H1 (cell line): ENCODE measurements around the gene CAMK2D. TPM values are rescaled to one million over a fixed set of nuclear protein-coding genes. Genes with fewer than 3 reads are reported as not detected.

ENCODE experiments used
- CTCF ChIA-PET: fragments of 300-600 bp; sonication (Branson Sonifier 250); formaldehyde crosslinking; loops from one replicate; lab custom pipeline; 2021; ENCODE audit not compliant: partially characterized antibody; lab: Charles Lee
- POLR2A ChIA-PET: fragments of 300-600 bp; sonication (Branson Sonifier 250); formaldehyde crosslinking; loops from one replicate; lab custom pipeline; 2021; ENCODE audit warnings: inconsistent platforms; ENCODE audit not compliant: partially characterized antibody; lab: Charles Lee
- DNase-seq, 2 experiments: peaks; one replicate each; pipeline versions ENCODE4 v3.0.0 to v3.0.0-alpha.2; 2010 to 2022; ENCODE audit warnings: low spot score in 2 of 2, low read depth in 1 of 2, mixed read lengths in 1 of 2
- FAIRE-seq: peaks from 2 replicates; lab custom pipeline; 2011; peaks lifted over from hg19 to GRCh38; lab: Jason Lieb, UNC
- H2AFZ ChIP-seq: 2 replicates; pipeline ENCODE4 v1.8.1; 2012; ENCODE audit warnings: low read length, inconsistent platforms
- H2AK5ac ChIP-seq: 2 replicates; pipeline ENCODE4 v1.6.1; 2013; ENCODE audit warnings: low read depth, low read length
- H2BK120ac ChIP-seq: replicated peaks from 2 replicates; pipeline ENCODE3; 2013; ENCODE audit warnings: low read depth, low read length, inconsistent platforms
- H2BK12ac ChIP-seq: 2 replicates; pipeline ENCODE4 v1.6.1; 2013; ENCODE audit warnings: low read depth, low read length
- H2BK15ac ChIP-seq: 2 replicates; pipeline ENCODE4 v1.6.1; 2013; ENCODE audit warnings: low read length
- H2BK20ac ChIP-seq: 2 replicates; pipeline ENCODE4 v1.6.1; 2013; ENCODE audit warnings: low read length
- H2BK5ac ChIP-seq: 2 replicates; pipeline ENCODE4 v1.6.1; 2013; ENCODE audit warnings: low read depth, low read length
- H3K14ac ChIP-seq: 2 replicates; pipeline ENCODE4 v1.6.1; 2013; ENCODE audit warnings: inconsistent platforms; ENCODE audit not compliant: insufficient read length
- H3K18ac ChIP-seq: 2 replicates; pipeline ENCODE4 v1.6.1; 2013; ENCODE audit warnings: low read length; ENCODE audit errors: extremely low read depth
- H3K23ac ChIP-seq: 2 replicates; pipeline ENCODE4 v1.6.1; 2013; ENCODE audit warnings: inconsistent platforms; ENCODE audit not compliant: insufficient read length
- H3K23me2 ChIP-seq: 2 replicates; pipeline ENCODE4 v1.6.1; 2013; ENCODE audit warnings: low read depth, low read length
- H3K27ac ChIP-seq: 2 replicates; pipeline ENCODE4 v1.6.1; 2011; ENCODE audit warnings: low read depth, low read length, inconsistent platforms
- H3K27me3 ChIP-seq, 4 experiments: replicated peaks in 1 of 4; 1 replicate in 1 of 4; 2 replicates in 3 of 4; pipeline versions ENCODE4 v1.6.1 to v1.8.1; 2011 to 2013; ENCODE audit warnings: low read length in 3 of 4, mild to moderate bottlenecking in 3 of 4, inconsistent platforms in 2 of 4, mixed read lengths in 2 of 4, moderate library complexity in 1 of 4; ENCODE audit not compliant: control insufficient read depth in 3 of 4, insufficient read depth in 3 of 4; ENCODE audit errors: extremely low read depth in 1 of 4
- H3K36me3 ChIP-seq, 4 experiments: 2 replicates each; pipeline versions ENCODE4 v1.6.1 to v1.8.1; 2011 to 2013; ENCODE audit warnings: mild to moderate bottlenecking in 4 of 4, low read length in 3 of 4, moderate library complexity in 2 of 4, control low read depth in 1 of 4, inconsistent platforms in 1 of 4; ENCODE audit not compliant: insufficient read depth in 4 of 4, control insufficient read depth in 2 of 4
- H3K4ac ChIP-seq: replicated peaks from 2 replicates; pipeline ENCODE3; 2013; ENCODE audit warnings: low read length, low read depth, mixed read lengths, inconsistent platforms; ENCODE audit not compliant: insufficient read length
- H3K4me1 ChIP-seq, 4 experiments: replicated peaks in 1 of 4; 1 replicate in 1 of 4; 2 replicates in 3 of 4; pipeline versions ENCODE4 v1.6.1 to v1.8.1; 2011 to 2013; ENCODE audit warnings: low read length in 3 of 4, inconsistent platforms in 2 of 4, mixed read lengths in 1 of 4; ENCODE audit not compliant: insufficient read depth in 4 of 4, control insufficient read depth in 3 of 4
- H3K4me2 ChIP-seq, 2 experiments: 2 replicates each; pipeline versions ENCODE4 v1.6.1 to v1.8.1; 2011 to 2013; ENCODE audit warnings: low read depth in 2 of 2, low read length in 2 of 2, control low read depth in 1 of 2, inconsistent platforms in 1 of 2, mild to moderate bottlenecking in 1 of 2; ENCODE audit not compliant: insufficient read depth in 1 of 2
- H3K4me3 ChIP-seq, 4 experiments: fragments of 200-600, 300-600 bp in 1 of 4; sonication (generic), shearing (Covaris generic), sonication (Bioruptor Twin) in 1 of 4; 2 replicates each; pipeline versions ENCODE4 v1.5.1 to v1.8.1; 2011 to 2016; ENCODE audit warnings: low read length in 4 of 4, low read depth in 3 of 4, control low read depth in 2 of 4, inconsistent platforms in 2 of 4, mild to moderate bottlenecking in 2 of 4, mixed read lengths in 1 of 4, moderate library complexity in 1 of 4; ENCODE audit not compliant: insufficient read depth in 2 of 4; ENCODE audit errors: extremely low read depth in 1 of 4
- H3K56ac ChIP-seq: replicated peaks from 2 replicates; pipeline ENCODE3; 2013; ENCODE audit warnings: low read depth, mild to moderate bottlenecking, mixed read lengths, low read length, inconsistent platforms; ENCODE audit not compliant: insufficient read length
- H3K79me1 ChIP-seq: 2 replicates; pipeline ENCODE4 v1.6.1; 2013; ENCODE audit warnings: low read depth, low read length, control low read depth
- H3K79me2 ChIP-seq, 2 experiments: 2 replicates each; pipeline versions ENCODE4 v1.6.1 to v1.8.1; 2012 to 2013; ENCODE audit warnings: low read length in 2 of 2, mild to moderate bottlenecking in 2 of 2, inconsistent platforms in 1 of 2; ENCODE audit not compliant: insufficient read depth in 2 of 2, control insufficient read depth in 1 of 2
- H3K9ac ChIP-seq, 4 experiments: replicated peaks in 1 of 4; 1 replicate in 1 of 4; 2 replicates in 3 of 4; pipeline versions ENCODE4 v1.6.1 to v1.8.1; 2011 to 2013; ENCODE audit warnings: low read depth in 3 of 4, low read length in 3 of 4, control low read depth in 2 of 4, mild to moderate bottlenecking in 2 of 4, moderate library complexity in 2 of 4, inconsistent platforms in 1 of 4; ENCODE audit errors: extremely low read depth in 1 of 4
- H3K9me3 ChIP-seq, 2 experiments: 2 replicates each; pipeline versions ENCODE4 v1.6.1 to v1.8.1; 2012 to 2013; ENCODE audit warnings: mild to moderate bottlenecking in 2 of 2, moderate library complexity in 2 of 2, control low read depth in 1 of 2, inconsistent platforms in 1 of 2, low read depth in 1 of 2, low read length in 1 of 2, mixed read lengths in 1 of 2; ENCODE audit not compliant: insufficient read depth in 2 of 2
- H4K20me1 ChIP-seq, 2 experiments: replicated peaks in 1 of 2; 2 replicates each; pipeline versions ENCODE3 to v1.8.1; 2011 to 2013; ENCODE audit warnings: inconsistent platforms in 2 of 2, low read length in 2 of 2, mild to moderate bottlenecking in 1 of 2; ENCODE audit not compliant: insufficient read depth in 2 of 2, control insufficient read depth in 1 of 2
- H4K5ac ChIP-seq: 2 replicates; pipeline ENCODE4 v1.6.1; 2013; ENCODE audit warnings: low read length, low read depth, mixed read lengths, inconsistent platforms; ENCODE audit not compliant: insufficient read length
- H4K8ac ChIP-seq: 2 replicates; pipeline ENCODE4 v1.8.0; 2013; ENCODE audit warnings: mild to moderate bottlenecking, moderate library complexity, low read length, inconsistent platforms; ENCODE audit not compliant: insufficient read depth; ENCODE audit errors: extremely low read depth
- H4K91ac ChIP-seq: replicated peaks from 2 replicates; pipeline ENCODE3; 2013; ENCODE audit warnings: low read length, mixed read lengths, inconsistent platforms; ENCODE audit not compliant: insufficient read length
- CTBP2 ChIP-seq: IDR thresholded peaks from 2 replicates; pipeline ENCODE4 v1.7.0; 2011; ENCODE audit warnings: borderline replicate concordance, mild to moderate bottlenecking, moderate library complexity, mixed read lengths, low read length; ENCODE audit not compliant: insufficient read depth, insufficient read length
- E2F6 ChIP-seq: IDR thresholded peaks from 2 replicates; pipeline ENCODE4 v1.6.1; 2012; ENCODE audit warnings: inconsistent platforms
- GABPA ChIP-seq: IDR thresholded peaks from 2 replicates; pipeline ENCODE4 v1.6.1; 2011; ENCODE audit warnings: mild to moderate bottlenecking, low read length, moderate library complexity, borderline replicate concordance; ENCODE audit not compliant: insufficient read depth
- HDAC6 ChIP-seq: IDR thresholded peaks from one replicate; pipeline ENCODE4 v1.7.1; 2012; ENCODE audit warnings: low read depth, mild to moderate bottlenecking, inconsistent platforms, low read length, moderate library complexity
- KDM5A ChIP-seq: fragments of 200-600 bp; IDR thresholded peaks from 2 replicates; pipeline ENCODE4 v1.7.1; 2012; ENCODE audit warnings: mild to moderate bottlenecking, low read length, inconsistent platforms, mixed read lengths
- PHF8 ChIP-seq: fragments of 200-600 bp; sonication (generic); conservative IDR thresholded peaks from 2 replicates; pipeline ENCODE4 v1.7.1; 2012; ENCODE audit warnings: low read depth, mild to moderate bottlenecking, inconsistent platforms, low read length, moderate library complexity
- RBBP5 ChIP-seq: IDR thresholded peaks from 2 replicates; pipeline ENCODE4 v1.7.1; 2012; ENCODE audit warnings: low read depth, mild to moderate bottlenecking, inconsistent platforms, low read length, moderate library complexity, borderline replicate concordance
- RXRA ChIP-seq: IDR thresholded peaks from 2 replicates; pipeline ENCODE4 v1.6.1; 2011; ENCODE audit warnings: low read depth, mild to moderate bottlenecking, low read length, moderate library complexity; ENCODE audit not compliant: insufficient read depth
- TAF1 ChIP-seq: IDR thresholded peaks from 2 replicates; pipeline ENCODE4 v1.6.1; 2011; ENCODE audit warnings: mild to moderate bottlenecking, low read depth, low read length
- WGBS, 2 experiments: shearing (Covaris generic) in 1 of 2; methylation state at CpG; one replicate each; pipeline versions ENCODE4 v1.1.6 to v1.1.7; 2013 to 2015; ENCODE audit warnings: low lambda C conversion rate in 2 of 2, mixed read lengths in 2 of 2, inconsistent platforms in 1 of 2, low coverage in 1 of 2, missing lambda C conversion rate in 1 of 2; ENCODE audit not compliant: insufficient replicate concordance in 2 of 2, insufficient coverage in 1 of 2, insufficient read length in 1 of 2; ENCODE audit errors: extremely low coverage in 1 of 2, missing lambda C conversion rate in 1 of 2; 5-methylcytosine and 5-hydroxymethylcytosine counted together
- polyA plus RNA-seq, 7 experiments: library from polyadenylated mRNA; depleted of rRNA in 3 of 7; stranded (reverse) in 5 of 7; unstranded in 2 of 7; fragments of >200 nt in 5 of 7; fragments of 200-250 nt in 2 of 7; gene quantifications; 1 replicate in 5 of 7; 2 replicates in 1 of 7; 4 replicates in 1 of 7; pipeline versions ENCODE4 v1.2.1 to v1.2.3, GENCODE V29; 2011 to 2013; ENCODE audit warnings: missing spikeins in 2 of 7, mixed read lengths in 2 of 7
- total RNA-seq: library from RNA; stranded (reverse); fragmentation: NEBNext Ultra II Directional; extraction: Animal tissue kit (Norgen Biotek cat#: 25700); gene quantifications from 2 replicates; pipeline ENCODE4 v1.2.1, GENCODE V29; 2021
- TF ChIP-seq, protein P1 (sequence below): IDR thresholded peaks from 2 replicates; pipeline ENCODE4 v1.6.1; 2011; ENCODE audit warnings: low read length, improper control_type of control experiment

CAMK2D gene
- total and polyA plus RNA-seq, 2 of the 8 experiments (the other 6 are each of a cell fraction or from before 2014, with no cell fraction given), result 3.2 to 7.0 TPM

- Histone ChIP-seq H2BK20ac (no peak overlapping the region), H4K8ac (no peak overlapping the region), H3K27me3 (no peaks in the 10 kb centered on the region), H3K4ac (no peak overlapping the region), H3K9me3 (no peaks in the 10 kb centered on the region), H3K9ac (no peak overlapping the region), H2AK5ac (no peak overlapping the region), H3K14ac (no peak overlapping the region), H2BK15ac (no peak overlapping the region), H3K36me3 (no peaks in the 10 kb centered on the region), H3K23me2 (no peaks in the 10 kb centered on the region), H3K4me2 (no peak overlapping the region), H3K56ac (no peak overlapping the region), H3K23ac (no peak overlapping the region), H4K91ac (no peak overlapping the region), H4K20me1 (no peaks in the 10 kb centered on the region), H3K79me1 (no peaks in the 10 kb centered on the region), H2BK5ac (no peak overlapping the region), H2BK120ac (no peak overlapping the region), H3K4me3 (no peak overlapping the region), H4K5ac (no peak overlapping the region), H3K27ac (no peak overlapping the region), H2AFZ (no peak overlapping the region), H3K18ac (no peak overlapping the region), H3K4me1 (no peaks in the 10 kb centered on the region), H2BK12ac (no peak overlapping the region), H3K79me2 (no peaks in the 10 kb centered on the region)
- POLR2A ChIA-PET, result no interaction called here
- WGBS, 2 experiments, result 100% methylated on average over 1 of the region's 1 CpG; no CpG with 5 or more reads in 1 of the 2 experiments
- DNase-seq (no peak), FAIRE-seq (no peak)
- CTCF ChIA-PET, result no interaction called here
- TF ChIP-seq RXRA, result no peak
- TF ChIP-seq E2F6, result no peak
- no peak for TF ChIP-seq RBBP5
- no peak for TF ChIP-seq KDM5A
- TF ChIP-seq GABPA, result no peak
- no peak for TF ChIP-seq PHF8
- TF ChIP-seq HDAC6, result no peak
- TF ChIP-seq TAF1, result no peak
- TF ChIP-seq, protein P1, sequence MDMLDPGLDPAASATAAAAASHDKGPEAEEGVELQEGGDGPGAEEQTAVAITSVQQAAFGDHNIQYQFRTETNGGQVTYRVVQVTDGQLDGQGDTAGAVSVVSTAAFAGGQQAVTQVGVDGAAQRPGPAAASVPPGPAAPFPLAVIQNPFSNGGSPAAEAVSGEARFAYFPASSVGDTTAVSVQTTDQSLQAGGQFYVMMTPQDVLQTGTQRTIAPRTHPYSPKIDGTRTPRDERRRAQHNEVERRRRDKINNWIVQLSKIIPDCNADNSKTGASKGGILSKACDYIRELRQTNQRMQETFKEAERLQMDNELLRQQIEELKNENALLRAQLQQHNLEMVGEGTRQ, result no peak
- TF ChIP-seq CTBP2, result no peak
Observed at GRCh38 chr4:113708250-113708649, 53.3 kb downstream of the CAMK2D start.
